ENCODE measurements around the gene PC.

DNA sequence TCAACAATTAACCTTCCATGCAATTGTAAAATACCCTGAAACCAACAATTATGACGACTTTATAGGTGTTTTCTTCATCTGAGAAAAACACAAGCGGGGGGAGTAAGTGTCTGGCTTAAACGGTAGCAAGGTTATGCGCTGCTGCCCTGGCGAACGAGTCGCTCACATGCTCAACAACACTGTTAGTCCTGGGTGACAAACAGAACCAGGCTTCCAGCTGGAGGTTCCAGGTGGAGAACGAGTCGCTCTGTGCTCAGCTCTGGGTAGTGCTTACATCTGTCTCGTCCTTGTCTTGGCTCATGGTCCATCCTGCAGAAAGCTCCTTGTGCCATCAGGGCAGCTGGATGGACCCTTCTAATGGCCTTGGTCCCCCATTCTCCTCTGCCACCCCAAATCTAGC, 48.2 kb downstream of the PC start:
- TF ChIP-seq, protein P1, sequence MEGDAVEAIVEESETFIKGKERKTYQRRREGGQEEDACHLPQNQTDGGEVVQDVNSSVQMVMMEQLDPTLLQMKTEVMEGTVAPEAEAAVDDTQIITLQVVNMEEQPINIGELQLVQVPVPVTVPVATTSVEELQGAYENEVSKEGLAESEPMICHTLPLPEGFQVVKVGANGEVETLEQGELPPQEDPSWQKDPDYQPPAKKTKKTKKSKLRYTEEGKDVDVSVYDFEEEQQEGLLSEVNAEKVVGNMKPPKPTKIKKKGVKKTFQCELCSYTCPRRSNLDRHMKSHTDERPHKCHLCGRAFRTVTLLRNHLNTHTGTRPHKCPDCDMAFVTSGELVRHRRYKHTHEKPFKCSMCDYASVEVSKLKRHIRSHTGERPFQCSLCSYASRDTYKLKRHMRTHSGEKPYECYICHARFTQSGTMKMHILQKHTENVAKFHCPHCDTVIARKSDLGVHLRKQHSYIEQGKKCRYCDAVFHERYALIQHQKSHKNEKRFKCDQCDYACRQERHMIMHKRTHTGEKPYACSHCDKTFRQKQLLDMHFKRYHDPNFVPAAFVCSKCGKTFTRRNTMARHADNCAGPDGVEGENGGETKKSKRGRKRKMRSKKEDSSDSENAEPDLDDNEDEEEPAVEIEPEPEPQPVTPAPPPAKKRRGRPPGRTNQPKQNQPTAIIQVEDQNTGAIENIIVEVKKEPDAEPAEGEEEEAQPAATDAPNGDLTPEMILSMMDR (conservative IDR thresholded peaks at IDR 0.05; ENCODE audit: low read depth, low read length), result no peak
- no peak for TF ChIP-seq EZH2 (IDR thresholded peaks at IDR 0.05; ENCODE audit: borderline replicate concordance, low read depth, low read length, poor library complexity, severe bottlenecking)

Data from A673 (cell line).